Glutamatergic neuron (in vitro differentiated cells): ENCODE data around the gene ASB1. TPM values are rescaled to one million over a fixed set of nuclear protein-coding genes. Genes with fewer than 3 reads are reported as not detected.

Experiments used
- DNase-seq: peaks from one replicate; pipeline ENCODE4 v3.0.0; 2022
- H3K27ac Mint-ChIP-seq: one replicate; pipeline ENCODE4 v1.8.0; 2020; ENCODE audit warnings: mild to moderate bottlenecking, mixed read lengths, inconsistent platforms; ENCODE audit not compliant: unreplicated experiment
- H3K27me3 Mint-ChIP-seq: one replicate; pipeline ENCODE4 v1.8.0; 2020; ENCODE audit warnings: mild to moderate bottlenecking, moderate library complexity, mixed read lengths, inconsistent platforms; ENCODE audit not compliant: unreplicated experiment
- H3K36me3 Mint-ChIP-seq: one replicate; pipeline ENCODE4 v1.8.0; 2020; ENCODE audit warnings: mild to moderate bottlenecking, mixed read lengths, inconsistent platforms; ENCODE audit not compliant: unreplicated experiment
- H3K4me1 Mint-ChIP-seq: one replicate; pipeline ENCODE4 v1.8.0; 2020; ENCODE audit warnings: mild to moderate bottlenecking, low read depth, mixed read lengths, inconsistent platforms; ENCODE audit not compliant: unreplicated experiment
- H3K4me3 Mint-ChIP-seq: one replicate; pipeline ENCODE4 v1.8.0; 2020; ENCODE audit warnings: mild to moderate bottlenecking, mixed read lengths, inconsistent platforms; ENCODE audit not compliant: unreplicated experiment
- H3K9me3 Mint-ChIP-seq: one replicate; pipeline ENCODE4 v1.8.0; 2020; ENCODE audit warnings: mild to moderate bottlenecking, moderate library complexity, mixed read lengths, inconsistent platforms; ENCODE audit not compliant: unreplicated experiment
- total RNA-seq: library from RNA; stranded (reverse); fragmentation: NEBNext Ultra II Directional; extraction: Animal tissue kit (Norgen Biotek cat#: 25700); gene quantifications from one replicate; pipeline ENCODE4 v1.2.1, GENCODE V29; 2021; ENCODE audit not compliant: unreplicated experiment
- TF ChIP-seq, protein P1 (sequence below): fragments of 200-600 bp; sonication (generic); IDR thresholded peaks from one replicate; pipeline ENCODE4 v1.5.0; 2021; ENCODE audit not compliant: partially characterized antibody, unreplicated experiment

The ASB1 gene
- total RNA-seq, 1 donor from 2014 or later = 36.1 TPM

DNA sequence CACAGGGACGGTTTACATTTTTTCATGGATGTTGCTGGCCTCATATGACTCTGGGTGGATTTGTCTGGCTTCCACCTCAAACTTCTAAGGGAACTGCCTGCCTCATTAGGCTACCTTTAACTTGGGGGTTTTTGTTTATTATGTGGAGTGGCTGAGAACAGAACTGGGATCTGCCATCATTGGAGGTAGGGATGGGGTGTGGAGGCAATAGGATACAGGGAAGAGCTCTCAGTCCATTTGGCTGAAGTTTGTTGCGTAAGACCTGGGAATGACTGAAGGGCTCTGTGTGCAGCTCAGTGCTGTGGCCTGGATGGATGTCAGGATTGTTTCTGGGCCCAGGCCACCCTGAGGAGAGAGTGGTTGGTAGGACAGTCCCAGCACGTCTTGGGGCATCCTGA is 31.2 kb downstream of the ASB1 start:
- peaks cover 10% of the 10 kb centered on the region for H3K9me3 Mint-ChIP-seq

DNA sequence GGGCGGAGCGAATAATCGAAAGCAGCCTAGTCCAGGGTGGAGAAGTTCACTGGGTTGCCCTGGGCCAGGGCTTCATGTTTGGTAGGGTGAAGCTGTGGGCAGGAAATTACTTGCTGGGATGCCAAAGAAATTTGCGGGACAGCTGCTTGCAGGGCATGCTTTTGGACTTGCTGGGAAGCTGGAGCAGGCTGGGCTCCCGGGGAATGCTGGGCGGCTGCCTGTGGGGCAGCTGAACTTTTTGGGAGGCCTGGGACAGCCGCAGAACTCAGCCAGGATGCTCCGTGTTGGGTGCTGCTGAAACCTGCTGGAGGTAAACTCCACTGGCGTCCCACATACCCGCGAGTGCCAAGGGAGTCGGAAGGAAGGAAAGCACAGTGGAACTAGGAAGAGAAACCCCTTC is 31.9 kb downstream of the ASB1 start:
- Mint-ChIP-seq H3K9me3 (peaks cover 10% of the 10 kb centered on the region), H3K4me1 (no peaks in the 10 kb centered on the region), H3K4me3 (no peak overlapping the region), H3K27ac (no peak overlapping the region), H3K27me3 (peaks cover 11% of the 10 kb centered on the region), H3K36me3 (peaks cover 18% of the 10 kb centered on the region)
- no peak for DNase-seq
- TF ChIP-seq, protein P1, sequence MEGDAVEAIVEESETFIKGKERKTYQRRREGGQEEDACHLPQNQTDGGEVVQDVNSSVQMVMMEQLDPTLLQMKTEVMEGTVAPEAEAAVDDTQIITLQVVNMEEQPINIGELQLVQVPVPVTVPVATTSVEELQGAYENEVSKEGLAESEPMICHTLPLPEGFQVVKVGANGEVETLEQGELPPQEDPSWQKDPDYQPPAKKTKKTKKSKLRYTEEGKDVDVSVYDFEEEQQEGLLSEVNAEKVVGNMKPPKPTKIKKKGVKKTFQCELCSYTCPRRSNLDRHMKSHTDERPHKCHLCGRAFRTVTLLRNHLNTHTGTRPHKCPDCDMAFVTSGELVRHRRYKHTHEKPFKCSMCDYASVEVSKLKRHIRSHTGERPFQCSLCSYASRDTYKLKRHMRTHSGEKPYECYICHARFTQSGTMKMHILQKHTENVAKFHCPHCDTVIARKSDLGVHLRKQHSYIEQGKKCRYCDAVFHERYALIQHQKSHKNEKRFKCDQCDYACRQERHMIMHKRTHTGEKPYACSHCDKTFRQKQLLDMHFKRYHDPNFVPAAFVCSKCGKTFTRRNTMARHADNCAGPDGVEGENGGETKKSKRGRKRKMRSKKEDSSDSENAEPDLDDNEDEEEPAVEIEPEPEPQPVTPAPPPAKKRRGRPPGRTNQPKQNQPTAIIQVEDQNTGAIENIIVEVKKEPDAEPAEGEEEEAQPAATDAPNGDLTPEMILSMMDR = no peak

More for the DNA sequence above, 31.2 kb downstream of the ASB1 start:
- peaks cover 11% of the 10 kb centered on the region for H3K27me3 Mint-ChIP-seq
- no peak overlapping the region for H3K4me3 Mint-ChIP-seq
- no peak overlapping the region for H3K27ac Mint-ChIP-seq
- no peaks in the 10 kb centered on the region for H3K4me1 Mint-ChIP-seq
- DNase-seq = no peak
- TF ChIP-seq, protein P1 = no peak
- peaks cover 18% of the 10 kb centered on the region for H3K36me3 Mint-ChIP-seq

DNA sequence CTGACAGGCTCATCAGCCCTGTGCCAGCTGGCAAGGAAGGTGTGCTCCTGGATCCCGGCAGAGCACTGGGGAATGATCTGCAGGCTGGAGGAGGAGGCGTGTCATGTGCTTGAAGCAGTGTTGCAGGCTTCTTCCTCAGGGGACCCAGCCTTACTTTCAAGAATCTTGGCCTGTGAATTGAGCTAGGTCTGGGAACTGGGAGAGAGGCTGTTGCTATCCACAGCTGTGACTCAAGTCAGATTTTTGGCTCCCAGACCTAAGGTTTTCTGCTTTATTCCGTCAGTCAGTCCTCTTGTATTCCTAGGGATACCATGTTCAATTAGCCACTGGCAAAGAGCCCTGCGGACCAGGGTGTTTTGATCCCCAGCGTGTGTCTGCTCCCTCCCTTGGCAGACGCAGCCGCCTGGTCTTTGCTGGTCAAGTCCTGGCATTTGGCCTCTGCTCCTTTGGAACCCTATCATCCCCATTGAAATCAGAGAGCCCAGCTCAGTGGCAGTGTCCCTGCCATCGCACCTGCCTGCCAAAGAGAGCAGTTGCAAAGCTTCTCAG is 32.4 kb downstream of the ASB1 start:
- Mint-ChIP-seq H3K27ac (no peak overlapping the region), H3K36me3 (peaks cover 16% of the 10 kb centered on the region), H3K27me3 (peaks cover 11% of the 10 kb centered on the region), H3K4me3 (no peak overlapping the region), H3K9me3 (peaks cover 10% of the 10 kb centered on the region), H3K4me1 (no peaks in the 10 kb centered on the region)
- no peak for DNase-seq
- TF ChIP-seq, protein P1 = no peak

DNA sequence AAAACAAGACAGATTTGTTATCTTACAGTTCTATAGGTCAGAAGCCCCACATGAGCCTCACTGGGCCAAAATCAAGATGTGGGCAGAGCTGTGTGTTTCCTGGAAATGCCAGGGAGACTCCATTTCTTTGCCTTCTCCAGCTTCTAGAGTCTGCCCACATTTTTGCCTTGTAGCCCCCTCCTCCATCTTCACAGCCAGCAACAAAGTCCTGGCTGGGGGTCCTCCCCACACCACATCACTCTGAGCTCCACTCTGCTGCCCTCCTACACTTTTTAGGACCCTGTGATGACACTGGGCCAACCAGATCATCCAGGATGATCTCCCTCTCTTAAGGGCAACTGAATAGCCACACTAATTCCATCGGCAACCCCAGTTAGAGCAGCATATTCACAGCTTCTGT is 34.3 kb downstream of the ASB1 start:
- peaks cover 11% of the 10 kb centered on the region for H3K27me3 Mint-ChIP-seq
- no peak overlapping the region for H3K4me3 Mint-ChIP-seq
- peaks cover 13% of the 10 kb centered on the region for H3K36me3 Mint-ChIP-seq
- no peak overlapping the region for H3K27ac Mint-ChIP-seq
- TF ChIP-seq, protein P1 = no peak
- no peaks in the 10 kb centered on the region for H3K4me1 Mint-ChIP-seq
- peaks cover 3% of the 10 kb centered on the region for H3K9me3 Mint-ChIP-seq
- no peak for DNase-seq

DNA sequence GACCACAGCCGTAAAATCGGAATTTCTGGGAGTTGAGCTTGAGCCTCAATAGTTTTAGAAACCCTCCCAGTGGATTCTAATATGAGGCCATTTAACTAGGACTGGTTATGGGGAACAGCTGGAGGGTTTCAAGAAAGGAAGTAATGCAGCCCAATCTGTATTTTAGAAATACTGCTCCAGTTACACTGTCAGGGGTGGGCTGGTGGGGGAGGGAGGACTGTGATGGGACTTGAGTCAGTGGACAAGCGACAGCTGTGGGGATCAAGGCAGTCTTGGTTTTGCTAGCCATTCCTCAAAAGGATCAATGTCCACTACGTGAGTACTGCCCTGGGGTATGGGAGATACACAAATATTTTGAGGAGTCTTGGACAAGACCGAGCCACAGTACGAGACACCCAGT is 34.8 kb downstream of the ASB1 start:
- Mint-ChIP-seq H3K36me3 (peaks cover 9% of the 10 kb centered on the region), H3K27ac (no peak overlapping the region), H3K4me1 (no peaks in the 10 kb centered on the region), H3K27me3 (peaks cover 10% of the 10 kb centered on the region), H3K9me3 (peaks cover under 1% of the 10 kb centered on the region), H3K4me3 (no peak overlapping the region)
- no peak for DNase-seq
- TF ChIP-seq, protein P1 = no peak
